ENCODE results near the gene CBR3.
A peak's percentile ranks its signal among the peaks of the same experiment; 100 is the strongest.
"Not testable (repeated sequence)": the region's sequence is repeated elsewhere in the genome, so short reads cannot be mapped to it uniquely, and the experiment has no call there.

The CBR3 gene

DNA sequence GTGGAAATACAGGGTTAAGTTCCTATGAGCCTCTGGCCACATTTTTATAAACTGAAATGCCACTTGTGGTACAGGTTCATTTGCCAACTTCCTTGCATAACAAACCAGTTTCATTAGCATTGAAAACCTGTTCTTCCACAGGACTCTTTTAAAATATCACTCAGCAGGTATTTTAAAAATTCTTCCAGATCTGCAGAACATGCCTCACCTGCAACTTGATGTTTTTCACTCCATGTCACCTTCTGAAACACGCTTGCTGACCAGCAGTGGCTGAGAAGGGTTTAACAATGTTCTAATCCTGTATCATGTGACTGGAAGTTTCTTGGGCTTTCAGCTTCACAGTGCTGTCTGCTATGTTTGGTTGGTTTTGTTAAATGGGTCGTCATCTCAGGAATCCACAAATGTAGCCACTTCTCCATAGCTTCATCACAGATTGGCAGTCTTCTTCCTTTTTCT, 17.6 kb upstream of the CBR3 start:
- no peak for DNase-seq (ENCODE audit: low read depth in 2 of 2)

DNA sequence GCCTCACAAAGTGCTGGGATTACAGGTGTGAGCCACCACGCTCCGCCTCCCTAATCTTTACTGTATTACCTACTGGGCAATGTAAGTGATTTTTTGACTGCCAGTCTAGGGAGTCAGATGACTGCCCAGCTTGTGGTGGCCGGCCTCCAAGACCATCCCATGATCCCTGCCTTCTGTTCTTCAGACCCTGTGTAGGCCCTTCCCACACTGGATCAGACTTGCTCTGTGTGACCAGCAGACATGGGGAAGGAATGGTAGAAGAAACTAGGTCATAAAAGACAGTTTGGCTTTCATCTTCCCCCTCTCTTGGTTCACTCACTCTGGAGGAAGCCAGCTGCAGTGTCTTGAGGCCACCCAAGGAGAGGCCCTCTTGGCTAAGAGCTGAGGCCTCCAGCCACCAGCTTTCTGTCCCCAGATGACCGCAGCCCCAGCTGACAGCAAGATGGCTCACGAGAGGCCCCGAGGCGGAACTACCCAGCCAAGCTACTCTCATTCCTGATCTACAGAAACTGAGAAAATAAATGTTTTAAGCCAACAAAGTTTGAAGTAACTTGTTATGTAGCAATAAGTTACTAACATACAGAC, 14.5 kb upstream of the CBR3 start:
- no peak for DNase-seq (ENCODE audit: low read depth in 2 of 2)

DNA sequence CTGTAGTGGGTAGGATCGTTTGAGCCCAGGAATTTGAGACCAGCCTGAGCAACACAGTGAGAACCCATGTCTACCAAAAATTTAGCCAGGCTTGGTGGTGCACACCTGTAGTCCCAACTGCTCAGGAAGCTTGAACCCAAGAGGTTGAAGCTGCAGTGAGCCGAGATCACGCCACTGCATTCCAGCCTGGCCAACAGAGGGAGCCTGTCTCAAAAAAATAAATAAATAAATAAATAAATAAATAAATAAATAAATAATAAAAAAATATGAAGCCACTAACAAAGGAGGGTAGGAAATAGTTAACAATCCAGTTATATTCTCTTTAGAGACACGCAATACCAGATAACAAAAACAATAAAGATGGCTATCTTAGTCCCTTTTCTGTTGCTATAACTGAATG, 11.9 kb upstream of the CBR3 start:
- no peak for DNase-seq (ENCODE audit: low read depth in 2 of 2)

- DNase-seq (ENCODE audit: low read depth in 2 of 2), result no peak
Observed at GRCh38 chr21:36124395-36124794, 10.5 kb upstream of the CBR3 start.

DNA sequence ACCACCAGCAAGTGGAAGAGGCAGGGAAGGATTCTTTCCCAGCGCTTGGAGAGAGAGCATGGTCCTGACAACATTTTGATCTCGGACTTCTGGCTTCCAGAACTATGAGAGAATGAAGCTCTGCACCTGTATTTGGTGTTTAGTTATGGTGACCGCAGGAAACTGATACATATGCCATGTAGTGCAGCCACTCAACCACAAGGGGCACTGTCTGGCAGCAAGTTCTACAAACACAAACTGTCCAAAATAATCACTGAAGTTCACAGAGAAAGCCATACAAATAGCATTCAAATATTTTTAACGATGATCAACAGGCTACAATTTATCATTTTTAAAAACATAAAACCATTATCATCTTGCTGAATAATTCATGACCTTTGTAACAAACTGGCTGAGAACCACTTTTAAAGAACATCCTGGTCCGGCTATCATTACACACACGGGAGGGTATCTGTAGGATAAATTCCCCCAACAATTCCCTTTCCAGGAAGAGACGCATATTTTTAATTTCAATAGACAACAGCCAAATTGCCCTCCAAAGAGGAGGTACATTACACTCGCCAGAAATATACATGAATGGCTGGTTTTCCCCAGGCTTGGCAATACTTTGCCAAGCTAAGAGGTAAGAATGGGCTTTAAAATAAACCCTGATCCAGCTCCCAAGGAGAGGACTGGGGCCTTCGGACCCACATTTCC, 9.2 kb upstream of the CBR3 start:
- peak in 1 of 2 experiments; percentile 51 for DNase-seq (ENCODE audit: low read depth in 2 of 2)

DNA sequence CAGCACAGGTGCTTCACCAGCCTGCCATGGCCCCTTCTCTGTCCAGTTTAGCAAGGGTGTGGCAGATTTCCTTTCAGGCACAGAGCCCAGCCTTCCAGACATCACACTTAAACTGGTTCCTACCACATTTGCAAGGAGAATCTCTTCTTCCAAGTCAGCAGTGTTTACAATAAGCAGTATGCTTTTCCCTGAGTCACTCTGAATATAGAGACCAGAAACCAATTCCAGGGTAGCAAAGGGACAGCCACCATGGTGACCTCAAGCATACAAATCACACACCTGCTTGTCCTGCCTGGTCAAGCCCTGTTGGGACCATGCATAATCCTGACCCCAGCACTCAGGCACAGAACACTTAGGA, 8.7 kb upstream of the CBR3 start:
- no peak for DNase-seq (ENCODE audit: low read depth in 2 of 2)

- no peak for DNase-seq (ENCODE audit: low read depth in 2 of 2)
Observed at GRCh38 chr21:36126621-36127110, 8.2 kb upstream of the CBR3 start.

DNA sequence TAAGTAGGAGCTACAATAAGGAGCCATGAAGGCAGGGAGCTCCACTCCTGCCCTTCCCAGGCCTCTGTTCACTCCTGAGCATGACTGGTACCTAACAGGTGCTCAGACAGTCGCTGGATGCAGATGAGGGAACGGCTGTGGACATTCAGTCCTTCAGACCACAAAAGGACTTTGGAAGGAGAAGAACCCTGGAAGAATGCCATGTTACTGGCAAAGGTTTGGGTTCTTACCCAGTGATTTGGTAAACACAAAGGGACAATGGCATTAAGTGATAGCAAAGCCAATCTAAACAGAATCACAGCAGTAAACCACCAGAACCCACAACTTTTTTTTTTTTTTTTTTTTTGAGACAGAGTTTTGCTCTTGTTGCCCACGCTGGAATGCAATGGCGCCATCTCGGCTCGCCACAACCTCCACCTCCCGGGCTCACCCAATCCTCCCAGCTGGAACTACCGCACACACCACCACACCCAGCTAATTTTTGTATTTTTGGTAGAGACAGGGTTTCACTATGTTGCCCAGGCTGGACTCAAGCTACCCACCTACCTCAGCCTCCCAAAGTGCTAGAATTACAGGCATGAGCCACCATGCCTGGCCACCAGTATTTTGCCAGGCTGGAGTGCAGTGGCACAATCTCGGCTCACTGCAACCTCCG, 7.5 kb upstream of the CBR3 start:
- no peak for DNase-seq (ENCODE audit: low read depth in 2 of 2)

GRCh38 chr21:36127977-36128376, 6.9 kb upstream of the CBR3 start:
- DNase-seq (ENCODE audit: low read depth in 2 of 2), result no peak

GRCh38 chr21:36129219-36129618, 5.7 kb upstream of the CBR3 start:
- DNase-seq (ENCODE audit: low read depth in 2 of 2), result no peak

DNA sequence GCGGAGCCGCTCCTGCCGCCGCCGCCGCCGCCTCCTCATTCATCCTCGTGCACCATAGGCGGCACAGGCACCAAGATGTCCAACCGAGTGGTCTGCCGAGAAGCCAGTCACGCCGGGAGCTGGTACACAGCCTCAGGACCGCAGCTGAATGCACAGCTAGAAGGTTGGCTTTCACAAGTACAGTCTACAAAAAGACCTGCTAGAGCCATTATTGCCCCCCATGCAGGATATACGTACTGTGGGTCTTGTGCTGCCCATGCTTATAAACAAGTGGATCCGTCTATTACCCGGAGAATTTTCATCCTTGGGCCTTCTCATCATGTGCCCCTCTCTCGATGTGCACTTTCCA, 4.5 kb upstream of the CBR3 start:
- DNase-seq (ENCODE audit: low read depth in 2 of 2), result not testable (repeated sequence)

DNA sequence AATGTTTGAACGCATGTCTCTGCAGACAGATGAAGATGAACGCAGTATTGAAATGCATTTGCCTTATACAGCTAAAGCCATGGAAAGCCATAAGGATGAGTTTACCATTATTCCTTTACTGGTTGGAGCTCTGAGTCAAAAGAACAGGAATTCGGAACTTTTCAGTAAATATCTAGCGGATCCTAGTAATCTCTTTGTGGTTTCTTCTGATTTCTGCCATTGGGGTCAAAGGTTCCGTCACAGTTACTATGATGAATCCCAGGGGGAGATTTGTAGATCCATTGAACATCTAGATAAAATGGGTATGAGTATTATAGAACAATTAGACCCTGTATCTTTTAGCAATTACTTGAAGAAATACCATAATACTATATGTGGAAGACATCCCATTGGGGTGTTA, 4.0 kb upstream of the CBR3 start:
- DNase-seq (ENCODE audit: low read depth in 2 of 2), result not testable (repeated sequence)

DNA sequence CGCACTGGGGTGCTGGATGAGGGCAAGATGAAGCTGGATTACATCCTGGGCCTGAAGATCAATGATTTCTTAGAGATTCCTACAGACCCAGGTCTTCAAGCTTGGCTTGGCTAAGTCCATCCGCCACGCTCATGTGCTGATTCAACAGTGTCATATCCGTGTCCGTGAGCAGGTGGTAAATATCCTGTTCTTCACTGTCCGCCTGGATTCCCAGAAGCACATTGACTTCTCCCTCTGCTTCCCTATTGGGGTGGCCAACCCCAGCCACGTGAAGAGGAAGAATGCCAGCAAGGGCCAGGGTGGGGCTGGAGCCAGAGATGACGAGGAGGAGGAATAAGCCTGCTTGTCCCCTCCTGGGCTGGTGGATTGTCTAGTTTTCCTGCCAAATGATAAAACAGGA, 2.2 kb upstream of the CBR3 start:
- DNase-seq (ENCODE audit: low read depth in 2 of 2), result no peak

- peak in 1 of 2 experiments; percentile 56 for DNase-seq (ENCODE audit: low read depth in 2 of 2)
Observed at GRCh38 chr21:36135391-36136102, 668 bp downstream of the CBR3 start.

- not testable (repeated sequence) for DNase-seq (ENCODE audit: low read depth in 2 of 2)
Observed at GRCh38 chr21:36139791-36140190, 4.9 kb downstream of the CBR3 start.

DNA sequence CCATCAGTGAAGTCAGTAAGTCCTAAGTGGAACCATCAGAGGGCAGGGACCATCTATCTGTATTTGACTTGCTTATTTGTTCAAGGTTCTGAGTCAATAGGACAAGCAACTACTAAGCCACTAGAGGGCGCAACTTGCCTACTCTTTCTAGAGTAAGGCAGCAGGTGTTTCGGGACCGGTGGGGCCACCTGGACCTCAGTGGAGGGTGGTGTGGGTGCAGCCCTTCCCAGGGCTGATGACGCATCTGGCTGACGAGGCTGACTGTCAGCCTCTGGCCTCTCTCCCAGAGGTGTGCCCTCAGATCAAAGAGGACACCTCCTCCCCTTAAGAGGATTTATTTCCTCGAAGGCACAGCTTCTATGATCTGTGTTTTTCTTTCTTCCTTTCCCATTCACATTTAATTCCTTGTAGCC, 6.6 kb downstream of the CBR3 start:
- peak; percentile 63 to 73 for DNase-seq (ENCODE audit: low read depth in 2 of 2)

- not testable (repeated sequence) for DNase-seq (ENCODE audit: low read depth in 2 of 2)
Observed at GRCh38 chr21:36144233-36144632, 9.4 kb downstream of the CBR3 start.

DNA sequence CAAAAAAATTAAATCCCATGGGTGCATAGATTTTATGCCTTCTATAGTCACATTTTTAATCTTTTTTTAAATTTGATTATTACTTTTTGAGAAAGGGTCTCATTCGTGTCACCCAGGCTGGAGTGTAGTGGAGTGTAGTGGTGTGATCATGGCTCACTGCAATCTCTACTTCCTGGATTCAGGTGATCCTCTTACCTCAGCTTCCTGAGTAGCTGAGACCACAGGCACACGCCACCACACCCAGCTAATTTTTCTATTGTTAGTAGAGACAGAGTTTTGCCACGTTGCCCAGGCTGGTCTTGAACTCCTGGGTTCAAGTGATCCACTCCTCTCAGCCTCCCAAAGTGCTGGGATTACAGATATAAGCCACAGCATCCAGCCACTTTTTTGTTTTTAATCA, 10.4 kb downstream of the CBR3 start:
- DNase-seq (ENCODE audit: low read depth in 2 of 2), result no peak

GRCh38 chr21:36147911-36148310, 13.0 kb downstream of the CBR3 start:
- DNase-seq (ENCODE audit: low read depth in 2 of 2), result no peak

DNA sequence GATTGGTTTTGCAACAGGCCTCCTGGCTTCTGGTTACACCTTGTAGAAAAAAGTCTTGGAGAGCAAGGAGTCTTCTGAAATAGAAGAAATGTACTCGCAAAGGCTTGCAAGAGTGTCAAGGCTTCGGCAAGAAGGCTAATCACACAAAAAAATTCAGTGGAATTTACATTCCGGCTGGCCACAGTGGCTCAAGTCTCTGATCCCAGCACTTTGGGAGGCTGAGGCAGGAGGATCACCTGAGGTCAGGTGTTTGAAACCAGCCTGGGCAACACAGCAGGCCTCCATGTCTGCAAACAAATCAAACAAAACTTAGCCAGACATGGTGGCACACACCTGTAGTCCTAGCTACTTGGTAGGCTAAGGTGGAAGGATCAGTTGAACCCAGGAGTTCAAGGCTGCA, 14.0 kb downstream of the CBR3 start:
- DNase-seq (ENCODE audit: low read depth in 2 of 2), result no peak

GRCh38 chr21:36149788-36150711, 15.2 kb downstream of the CBR3 start:
- no peak for DNase-seq (ENCODE audit: low read depth in 2 of 2)

All from stimulated activated CD4-positive, alpha-beta T cell treated with anti-CD3 and anti-CD28 coated beads, Interleukin-12 subunit alpha, Interleukin-12 subunit beta, amount 100 ng/mL, for 24 hours (primary cell).